GM12878 (cell line): Measurements from ENCODE around the gene DCC. TPM values are rescaled to one million over a fixed set of nuclear protein-coding genes. Genes with fewer than 3 reads are reported as not detected.
"Not testable (repeated sequence)": the region's sequence is repeated elsewhere in the genome, so short reads cannot be mapped to it uniquely, and the experiment has no call there.

Experiments used
- ATAC-seq: fragments of 200-7000 bp; cut with Tn5 transposase; 3 replicates; pipeline ENCODE4 v1.9.1; 2020; ENCODE audit warnings: mild to moderate bottlenecking, moderate library complexity
- BruUV-seq: library from RNA; stranded (reverse); fragments of 400-500 nt; replicated peaks from 2 replicates; lab custom pipeline; 2021; lab: Mats Ljungman, UMichigan
- CTCF ChIA-PET: fragments of 300-600 bp; sonication (Branson Sonifier 250); formaldehyde crosslinking; extraction: SDS; loops from one replicate; lab custom pipeline; 2021; ENCODE audit warnings: inconsistent platforms; lab: Yijun Ruan, JAX
- POLR2A ChIA-PET: fragments of 350-600 bp; formaldehyde crosslinking; extraction: SDS; loops from one replicate; lab custom pipeline; 2021; ENCODE audit warnings: inconsistent platforms; lab: Charles Lee
- RAD21 ChIA-PET: fragments of 300-600 bp; sonication (Branson Sonifier 250); formaldehyde crosslinking; loops from one replicate; lab custom pipeline; 2023; ENCODE audit warnings: antibody characterized with exemption; ENCODE audit not compliant: unreplicated experiment; lab: Charles Lee
- SMC1A ChIA-PET: fragments of 300-600 bp; sonication (Branson Sonifier 250); formaldehyde crosslinking; loops from one replicate; lab custom pipeline; 2023; ENCODE audit not compliant: unreplicated experiment, uncharacterized antibody; lab: Charles Lee
- DNase-seq: peaks from one replicate; pipeline ENCODE4 v3.0.0-alpha.2; 2011; ENCODE audit warnings: low read depth, low spot score
- FAIRE-seq: peaks from 3 replicates; lab custom pipeline; 2011; peaks lifted over from hg19 to GRCh38; lab: Jason Lieb, UNC
- H2AFZ ChIP-seq: 2 replicates; pipeline ENCODE4 v1.6.0; 2011; ENCODE audit warnings: low read depth, low read length, control low read depth; ENCODE audit not compliant: control insufficient read depth
- H3K27ac ChIP-seq: 2 replicates; pipeline ENCODE4 v1.5.1; 2011; ENCODE audit warnings: control low read depth; ENCODE audit not compliant: control insufficient read depth, insufficient read depth
- H3K27me3 ChIP-seq, 2 experiments: replicated peaks in 1 of 2; 2 replicates each; pipeline versions ENCODE4 v1.6.0 to v1.6.1; 2011; ENCODE audit warnings: low read length in 1 of 2; ENCODE audit not compliant: control insufficient read depth in 2 of 2, insufficient read depth in 2 of 2
- H3K36me3 ChIP-seq, 2 experiments: 2 replicates each; pipeline ENCODE4 v1.5.1; 2011; ENCODE audit warnings: low read length in 1 of 2; ENCODE audit not compliant: control insufficient read depth in 2 of 2, insufficient read depth in 2 of 2
- H3K4me1 ChIP-seq: 2 replicates; pipeline ENCODE4 v1.6.1; 2011; ENCODE audit warnings: mild to moderate bottlenecking, low read length, moderate library complexity, mixed read lengths; ENCODE audit not compliant: control insufficient read depth, insufficient read depth
- H3K4me2 ChIP-seq: 2 replicates; pipeline ENCODE4 v1.6.0; 2011; ENCODE audit warnings: control low read depth; ENCODE audit not compliant: control insufficient read depth, insufficient read depth
- H3K4me3 ChIP-seq: fragments of 200-600 bp; sonication (generic); 2 replicates; pipeline ENCODE4 v1.5.1; 2016
- H3K79me2 ChIP-seq: 2 replicates; pipeline ENCODE4 v1.6.0; 2011; ENCODE audit warnings: low read length; ENCODE audit not compliant: control insufficient read depth, insufficient read depth
- H3K9ac ChIP-seq: 2 replicates; pipeline ENCODE4 v1.8.0; 2011; ENCODE audit warnings: low read length, control low read depth, mixed read lengths; ENCODE audit not compliant: control insufficient read depth, insufficient read depth
- H3K9me3 ChIP-seq: replicated peaks from 3 replicates; pipeline ENCODE4 v1.5.1; 2011; ENCODE audit warnings: mild to moderate bottlenecking, low read length; ENCODE audit not compliant: control insufficient read depth, insufficient read depth
- H4K20me1 ChIP-seq: 2 replicates; pipeline ENCODE4 v1.6.0; 2011; ENCODE audit not compliant: control insufficient read depth, insufficient read depth
- EP300 ChIP-seq, 2 experiments: fragments of 150-350 bp in 1 of 2; IDR thresholded peaks; 2 replicates each; pipeline ENCODE4 v1.6.1; 2011 to 2012; ENCODE audit warnings: low read depth in 2 of 2, low read length in 2 of 2, borderline replicate concordance in 1 of 2, improper control_type of control experiment in 1 of 2, inconsistent platforms in 1 of 2; ENCODE audit not compliant: control insufficient read depth in 1 of 2
- GATAD2B ChIP-seq: fragments of 450-650 bp; conservative IDR thresholded peaks from 2 replicates; pipeline ENCODE4 v1.6.1; 2017; ENCODE audit warnings: low read depth, mild to moderate bottlenecking, moderate library complexity
- SMAD5 ChIP-seq: IDR thresholded peaks from 2 replicates; pipeline ENCODE4 v1.6.1; 2016; ENCODE audit warnings: antibody characterized with exemption, low read depth
- STAT3 ChIP-seq: IDR thresholded peaks from 2 replicates; pipeline ENCODE4 v1.6.1; 2011; ENCODE audit warnings: low read depth, low read length, improper control_type of control experiment
- SUZ12 ChIP-seq: fragments of 200-600 bp; sonication (generic); IDR thresholded peaks from one replicate; pipeline ENCODE4 v1.6.1; 2018; ENCODE audit warnings: antibody characterized with exemption, mild to moderate bottlenecking; ENCODE audit not compliant: unreplicated experiment
- YBX1 ChIP-seq: fragments of 450-650 bp; IDR thresholded peaks from 2 replicates; pipeline ENCODE4 v1.6.1; 2016; ENCODE audit warnings: antibody characterized with exemption
- WGBS: methylation state at CpG from one replicate; pipeline ENCODE4 v1.1.6; 2016; ENCODE audit warnings: low lambda C conversion rate; ENCODE audit not compliant: insufficient replicate concordance, insufficient coverage; ENCODE audit errors: missing lambda C conversion rate; 5-methylcytosine and 5-hydroxymethylcytosine counted together
- in situ Hi-C: fragments of 300-500 bp; cut with MboI; formaldehyde crosslinking; loops from 9 replicates; pipeline ENCODE4 v1.14.3; 2018; ENCODE audit warnings: mixed read lengths
- intact Hi-C: fragments of 100-400 bp; cut with micrococcal nuclease; formaldehyde crosslinking; loops from one replicate; pipeline ENCODE4 v1.14.2; 2022; ENCODE audit not compliant: unreplicated experiment
- polyA plus RNA-seq, 11 experiments: library from polyadenylated mRNA; depleted of rRNA in 4 of 11; unstranded in 6 of 11; stranded (reverse) in 5 of 11; fragments of >200 nt; fragmentation: Nextera tagmentation in 4 of 11; fragmentation: Illumina TruSeq in 1 of 11; extraction: Ambion mirVana in 4 of 11; extraction: Trizol in 1 of 11; gene quantifications; 1 replicate in 1 of 11; 2 replicates in 10 of 11; pipeline versions ENCODE4 v1.2.1 to v1.2.3, GENCODE V29; 2011 to 2016; ENCODE audit warnings: inconsistent platforms in 2 of 11, missing spikeins in 2 of 11, low read depth in 1 of 11
- total RNA-seq, 4 experiments: library from RNA; depleted of rRNA in 3 of 4; stranded (reverse); fragments of >200 nt in 3 of 4; fragmentation: Illumina TruSeq in 1 of 4; extraction: Trizol in 1 of 4; gene quantifications; 2 replicates each; pipeline versions ENCODE4 v1.2.1 to v1.2.3, GENCODE V29; 2013 to 2021
- TF ChIP-seq, protein P1 (sequence below): fragments of 450-650 bp; IDR thresholded peaks from 2 replicates; pipeline ENCODE4 v1.6.1; 2017; ENCODE audit warnings: mild to moderate bottlenecking, low read depth, inconsistent platforms; ENCODE audit not compliant: poor library complexity, severe bottlenecking

DCC gene
- total and polyA plus RNA-seq, 10 of the 15 experiments (the other 5 are each of a cell fraction or from before 2014, with no cell fraction given), result 0.01 TPM; not detected in 9

DNA sequence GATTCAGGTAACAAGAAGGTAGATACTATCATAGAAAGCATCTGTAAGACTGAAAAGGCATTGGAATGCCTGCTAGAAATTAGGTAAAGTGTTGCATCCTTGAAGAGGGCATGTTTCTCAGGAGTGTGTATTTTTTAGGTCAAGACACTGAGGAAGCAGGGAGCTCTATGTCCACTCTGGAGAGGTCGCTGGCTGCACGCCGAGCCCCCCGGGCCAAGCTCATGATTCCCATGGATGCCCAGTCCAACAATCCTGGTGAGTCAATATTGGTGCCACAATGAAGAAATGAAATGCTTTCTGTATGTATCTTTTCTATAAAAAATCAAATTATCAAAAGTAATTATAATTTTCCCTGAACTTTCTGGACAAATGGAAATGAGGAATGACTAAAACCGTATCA lies 1127.8 kb downstream of the DCC start:
- no peak overlapping the region for H3K4me2 ChIP-seq
- DNase-seq, result no peak
- no peak overlapping the region for H3K27ac ChIP-seq
- TF ChIP-seq SUZ12, result no peak
- no peak for TF ChIP-seq SMAD5
- TF ChIP-seq, protein P1, sequence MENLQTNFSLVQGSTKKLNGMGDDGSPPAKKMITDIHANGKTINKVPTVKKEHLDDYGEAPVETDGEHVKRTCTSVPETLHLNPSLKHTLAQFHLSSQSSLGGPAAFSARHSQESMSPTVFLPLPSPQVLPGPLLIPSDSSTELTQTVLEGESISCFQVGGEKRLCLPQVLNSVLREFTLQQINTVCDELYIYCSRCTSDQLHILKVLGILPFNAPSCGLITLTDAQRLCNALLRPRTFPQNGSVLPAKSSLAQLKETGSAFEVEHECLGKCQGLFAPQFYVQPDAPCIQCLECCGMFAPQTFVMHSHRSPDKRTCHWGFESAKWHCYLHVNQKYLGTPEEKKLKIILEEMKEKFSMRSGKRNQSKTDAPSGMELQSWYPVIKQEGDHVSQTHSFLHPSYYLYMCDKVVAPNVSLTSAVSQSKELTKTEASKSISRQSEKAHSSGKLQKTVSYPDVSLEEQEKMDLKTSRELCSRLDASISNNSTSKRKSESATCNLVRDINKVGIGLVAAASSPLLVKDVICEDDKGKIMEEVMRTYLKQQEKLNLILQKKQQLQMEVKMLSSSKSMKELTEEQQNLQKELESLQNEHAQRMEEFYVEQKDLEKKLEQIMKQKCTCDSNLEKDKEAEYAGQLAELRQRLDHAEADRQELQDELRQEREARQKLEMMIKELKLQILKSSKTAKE, result no peak
- TF ChIP-seq EP300 (IDR thresholded peaks at IDR 0.05; ENCODE audit: borderline replicate concordance in 1 of 2, control insufficient read depth in 1 of 2, low read depth in 2 of 2, low read length in 2 of 2), result no peak
- no peak for TF ChIP-seq GATAD2B
- no peak for TF ChIP-seq STAT3
- TF ChIP-seq YBX1, result no peak
- TF ChIP-seq, all 136 proteins: peak for 0
- RAD21 ChIA-PET, result no interaction called here
- POLR2A ChIA-PET, result no interaction called here
- ATAC-seq (no peak), FAIRE-seq (no peak)
- H3K36me3 ChIP-seq, result no peaks in the 10 kb centered on the region
- CTCF ChIA-PET, result no interaction called here
- H3K4me1 ChIP-seq, result no peaks in the 10 kb centered on the region
- in situ Hi-C loops (no loop called here), intact Hi-C loops (no loop called here)
- SMC1A ChIA-PET, result no interaction called here
- no peak overlapping the region for H2AFZ ChIP-seq
- 6% methylated on average over 5 of the region's 5 CpGs for WGBS
- H3K9me3 ChIP-seq, result no peaks in the 10 kb centered on the region
- no peaks in the 10 kb centered on the region for H4K20me1 ChIP-seq
- H3K79me2 ChIP-seq, result no peaks in the 10 kb centered on the region
- no peak overlapping the region for H3K4me3 ChIP-seq
- no peak overlapping the region for H3K9ac ChIP-seq
- H3K27me3 ChIP-seq, result no peaks in the 10 kb centered on the region
- no TSS peak for BruUV-seq

DNA sequence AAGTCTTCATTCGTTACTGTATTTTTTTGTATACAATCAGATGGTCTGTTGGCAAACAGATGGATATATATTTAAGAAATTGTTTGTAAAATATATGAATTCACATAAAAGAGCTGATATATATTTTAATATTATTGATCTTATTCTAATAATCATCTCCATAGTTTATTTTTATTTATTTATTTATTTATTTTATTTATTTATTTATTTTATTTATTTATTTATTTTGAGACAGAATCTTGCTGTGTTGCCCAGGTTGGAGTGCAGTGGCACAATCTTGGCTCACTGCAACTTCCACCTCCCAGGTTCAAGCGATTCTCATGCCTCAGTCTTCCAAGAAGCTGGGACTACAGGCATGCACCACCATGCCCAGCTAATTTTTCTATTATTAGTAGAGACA lies 1128.2 kb downstream of the DCC start:
- H3K9ac ChIP-seq, H2AFZ ChIP-seq, CTCF ChIA-PET, intact Hi-C loops, H4K20me1 ChIP-seq, POLR2A ChIA-PET, H3K27ac ChIP-seq, H3K4me3 ChIP-seq, FAIRE-seq, H3K4me1 ChIP-seq, BruUV-seq, DNase-seq, H3K9me3 ChIP-seq, RAD21 ChIA-PET, H3K36me3 ChIP-seq, H3K79me2 ChIP-seq, in situ Hi-C loops, H3K27me3 ChIP-seq, ATAC-seq, H3K4me2 ChIP-seq: not testable (repeated sequence)
- 21% methylated on average over 2 of the region's 2 CpGs for WGBS
- SMC1A ChIA-PET, result interaction anchor here (0.8 kb wide), 1 partner anchor 27 kb away, joined by 4 read pairs; no protein-coding TSS in a partner anchor
